GM12878 (cell line): ENCODE measurements around the gene RAB11A. TPM values are rescaled to one million over a fixed set of nuclear protein-coding genes. Genes with fewer than 3 reads are reported as not detected.

Source experiments
- ATAC-seq: fragments of 200-7000 bp; cut with Tn5 transposase; 3 replicates; pipeline ENCODE4 v1.9.1; 2020; ENCODE audit warnings: mild to moderate bottlenecking, moderate library complexity
- BruUV-seq: library from RNA; stranded (reverse); fragments of 400-500 nt; replicated peaks from 2 replicates; lab custom pipeline; 2021; lab: Mats Ljungman, UMichigan
- CTCF ChIA-PET: fragments of 300-600 bp; sonication (Branson Sonifier 250); formaldehyde crosslinking; extraction: SDS; loops from one replicate; lab custom pipeline; 2021; ENCODE audit warnings: inconsistent platforms; lab: Yijun Ruan, JAX
- POLR2A ChIA-PET: fragments of 350-600 bp; formaldehyde crosslinking; extraction: SDS; loops from one replicate; lab custom pipeline; 2021; ENCODE audit warnings: inconsistent platforms; lab: Charles Lee
- RAD21 ChIA-PET: fragments of 300-600 bp; sonication (Branson Sonifier 250); formaldehyde crosslinking; loops from one replicate; lab custom pipeline; 2023; ENCODE audit warnings: antibody characterized with exemption; ENCODE audit not compliant: unreplicated experiment; lab: Charles Lee
- SMC1A ChIA-PET: fragments of 300-600 bp; sonication (Branson Sonifier 250); formaldehyde crosslinking; loops from one replicate; lab custom pipeline; 2023; ENCODE audit not compliant: unreplicated experiment, uncharacterized antibody; lab: Charles Lee
- DNase-seq: peaks from one replicate; pipeline ENCODE4 v3.0.0-alpha.2; 2011; ENCODE audit warnings: low read depth, low spot score
- FAIRE-seq: peaks from 3 replicates; lab custom pipeline; 2011; peaks lifted over from hg19 to GRCh38; lab: Jason Lieb, UNC
- H2AFZ ChIP-seq: 2 replicates; pipeline ENCODE4 v1.6.0; 2011; ENCODE audit warnings: low read depth, low read length, control low read depth; ENCODE audit not compliant: control insufficient read depth
- H3K27ac ChIP-seq: 2 replicates; pipeline ENCODE4 v1.5.1; 2011; ENCODE audit warnings: control low read depth; ENCODE audit not compliant: control insufficient read depth, insufficient read depth
- H3K27me3 ChIP-seq, 2 experiments: replicated peaks in 1 of 2; 2 replicates each; pipeline versions ENCODE4 v1.6.0 to v1.6.1; 2011; ENCODE audit warnings: low read length in 1 of 2; ENCODE audit not compliant: control insufficient read depth in 2 of 2, insufficient read depth in 2 of 2
- H3K36me3 ChIP-seq, 2 experiments: 2 replicates each; pipeline ENCODE4 v1.5.1; 2011; ENCODE audit warnings: low read length in 1 of 2; ENCODE audit not compliant: control insufficient read depth in 2 of 2, insufficient read depth in 2 of 2
- H3K4me1 ChIP-seq: 2 replicates; pipeline ENCODE4 v1.6.1; 2011; ENCODE audit warnings: mild to moderate bottlenecking, low read length, moderate library complexity, mixed read lengths; ENCODE audit not compliant: control insufficient read depth, insufficient read depth
- H3K4me2 ChIP-seq: 2 replicates; pipeline ENCODE4 v1.6.0; 2011; ENCODE audit warnings: control low read depth; ENCODE audit not compliant: control insufficient read depth, insufficient read depth
- H3K4me3 ChIP-seq: fragments of 200-600 bp; sonication (generic); 2 replicates; pipeline ENCODE4 v1.5.1; 2016
- H3K79me2 ChIP-seq: 2 replicates; pipeline ENCODE4 v1.6.0; 2011; ENCODE audit warnings: low read length; ENCODE audit not compliant: control insufficient read depth, insufficient read depth
- H3K9ac ChIP-seq: 2 replicates; pipeline ENCODE4 v1.8.0; 2011; ENCODE audit warnings: low read length, control low read depth, mixed read lengths; ENCODE audit not compliant: control insufficient read depth, insufficient read depth
- H3K9me3 ChIP-seq: replicated peaks from 3 replicates; pipeline ENCODE4 v1.5.1; 2011; ENCODE audit warnings: mild to moderate bottlenecking, low read length; ENCODE audit not compliant: control insufficient read depth, insufficient read depth
- H4K20me1 ChIP-seq: 2 replicates; pipeline ENCODE4 v1.6.0; 2011; ENCODE audit not compliant: control insufficient read depth, insufficient read depth
- GATAD2B ChIP-seq: fragments of 450-650 bp; conservative IDR thresholded peaks from 2 replicates; pipeline ENCODE4 v1.6.1; 2017; ENCODE audit warnings: low read depth, mild to moderate bottlenecking, moderate library complexity
- HDAC6 ChIP-seq: fragments of 200-600 bp; sonication (generic); IDR thresholded peaks from one replicate; pipeline ENCODE4 v1.8.0; 2017; ENCODE audit warnings: antibody characterized with exemption; ENCODE audit not compliant: unreplicated experiment
- IRF5 ChIP-seq: fragments of 450-650 bp; IDR thresholded peaks from 2 replicates; pipeline ENCODE4 v1.6.1; 2017; ENCODE audit warnings: borderline replicate concordance
- KAT2A ChIP-seq: conservative IDR thresholded peaks from 2 replicates; pipeline ENCODE4 v1.6.1; 2011; ENCODE audit warnings: low read depth, low read length; ENCODE audit not compliant: control insufficient read depth
- KDM1A ChIP-seq: fragments of 200-600 bp; sonication (generic); IDR thresholded peaks from 2 replicates; pipeline ENCODE4 v1.6.1; 2016; ENCODE audit warnings: borderline replicate concordance
- MTA2 ChIP-seq: fragments of 450-650 bp; IDR thresholded peaks from 2 replicates; pipeline ENCODE4 v1.6.1; 2016; ENCODE audit warnings: low read depth, mild to moderate bottlenecking, moderate library complexity
- MYB ChIP-seq: fragments of 150-350 bp; IDR thresholded peaks from 2 replicates; pipeline ENCODE4 v1.6.1; 2014; ENCODE audit warnings: mild to moderate bottlenecking, low read depth, low read length, borderline replicate concordance
- NFXL1 ChIP-seq: fragments of 450-650 bp; IDR thresholded peaks from 2 replicates; pipeline ENCODE4 v1.6.1; 2017; ENCODE audit warnings: antibody characterized with exemption, mild to moderate bottlenecking, borderline replicate concordance
- NRF1 ChIP-seq: conservative IDR thresholded peaks from 2 replicates; pipeline ENCODE4 v1.6.1; 2011; ENCODE audit warnings: mild to moderate bottlenecking, low read depth, low read length, improper control_type of control experiment
- RAD51 ChIP-seq: fragments of 450-650 bp; IDR thresholded peaks from 2 replicates; pipeline ENCODE4 v1.6.1; 2016; ENCODE audit warnings: moderate library complexity, mild to moderate bottlenecking, inconsistent platforms
- SMC3 ChIP-seq: IDR thresholded peaks from 2 replicates; pipeline ENCODE4 v1.6.1; 2011; ENCODE audit warnings: low read length, improper control_type of control experiment, borderline replicate concordance
- ZNF207 ChIP-seq: fragments of 450-650 bp; IDR thresholded peaks from 2 replicates; pipeline ENCODE4 v1.6.1; 2014; ENCODE audit warnings: antibody characterized with exemption, mild to moderate bottlenecking, borderline replicate concordance
- ZNF384 ChIP-seq: IDR thresholded peaks from 2 replicates; pipeline ENCODE4 v1.6.1; 2012; ENCODE audit warnings: low read depth, mild to moderate bottlenecking, low read length, improper control_type of control experiment, borderline replicate concordance
- WGBS: methylation state at CpG from one replicate; pipeline ENCODE4 v1.1.6; 2016; ENCODE audit warnings: low lambda C conversion rate; ENCODE audit not compliant: insufficient replicate concordance, insufficient coverage; ENCODE audit errors: missing lambda C conversion rate; 5-methylcytosine and 5-hydroxymethylcytosine counted together
- in situ Hi-C: fragments of 300-500 bp; cut with MboI; formaldehyde crosslinking; loops from 9 replicates; pipeline ENCODE4 v1.14.3; 2018; ENCODE audit warnings: mixed read lengths
- intact Hi-C: fragments of 100-400 bp; cut with micrococcal nuclease; formaldehyde crosslinking; loops from one replicate; pipeline ENCODE4 v1.14.2; 2022; ENCODE audit not compliant: unreplicated experiment
- polyA plus RNA-seq, 11 experiments: library from polyadenylated mRNA; depleted of rRNA in 4 of 11; unstranded in 6 of 11; stranded (reverse) in 5 of 11; fragments of >200 nt; fragmentation: Nextera tagmentation in 4 of 11; fragmentation: Illumina TruSeq in 1 of 11; extraction: Ambion mirVana in 4 of 11; extraction: Trizol in 1 of 11; gene quantifications; 1 replicate in 1 of 11; 2 replicates in 10 of 11; pipeline versions ENCODE4 v1.2.1 to v1.2.3, GENCODE V29; 2011 to 2016; ENCODE audit warnings: inconsistent platforms in 2 of 11, missing spikeins in 2 of 11, low read depth in 1 of 11
- total RNA-seq, 4 experiments: library from RNA; depleted of rRNA in 3 of 4; stranded (reverse); fragments of >200 nt in 3 of 4; fragmentation: Illumina TruSeq in 1 of 4; extraction: Trizol in 1 of 4; gene quantifications; 2 replicates each; pipeline versions ENCODE4 v1.2.1 to v1.2.3, GENCODE V29; 2013 to 2021
- TF ChIP-seq, protein P1 (sequence below): IDR thresholded peaks from 2 replicates; pipeline ENCODE4 v1.6.1; 2012; ENCODE audit warnings: low read length, inconsistent platforms
- TF ChIP-seq, protein P2 (sequence below): fragments of 450-650 bp; IDR thresholded peaks from 2 replicates; pipeline ENCODE4 v1.6.1; 2018; ENCODE audit warnings: mild to moderate bottlenecking, low read depth, moderate library complexity; ENCODE audit not compliant: partially characterized antibody
- TF ChIP-seq, protein P3 (sequence below): IDR thresholded peaks from 2 replicates; pipeline ENCODE4 v1.6.1; 2011; ENCODE audit warnings: mild to moderate bottlenecking, low read depth, low read length, moderate library complexity; ENCODE audit not compliant: insufficient replicate concordance

Gene RAB11A
- total and polyA plus RNA-seq, 10 of the 15 experiments (the other 5 are each of a cell fraction or from before 2014, with no cell fraction given): 128 to 387 (median 224) TPM

DNA sequence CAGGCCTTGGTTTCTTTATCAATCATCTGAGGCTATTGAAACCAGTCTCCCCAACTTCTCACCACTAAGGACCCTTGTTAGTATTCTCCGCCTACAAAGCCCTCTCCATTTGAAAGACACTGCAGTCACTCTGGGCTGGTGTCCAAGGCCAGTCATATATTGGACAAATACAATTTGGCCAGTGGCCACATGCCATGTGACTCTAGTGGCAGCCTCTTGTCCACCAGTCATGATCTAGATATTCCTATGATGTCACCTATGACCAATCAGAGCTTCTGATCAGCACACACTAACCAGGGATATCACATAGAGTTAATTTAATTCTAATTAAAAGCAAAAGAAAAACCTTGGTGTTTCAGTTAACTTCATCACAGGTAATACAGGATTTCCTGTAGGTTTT is 68.2 kb downstream of the RAB11A start (continued):
- TF ChIP-seq, protein P1, sequence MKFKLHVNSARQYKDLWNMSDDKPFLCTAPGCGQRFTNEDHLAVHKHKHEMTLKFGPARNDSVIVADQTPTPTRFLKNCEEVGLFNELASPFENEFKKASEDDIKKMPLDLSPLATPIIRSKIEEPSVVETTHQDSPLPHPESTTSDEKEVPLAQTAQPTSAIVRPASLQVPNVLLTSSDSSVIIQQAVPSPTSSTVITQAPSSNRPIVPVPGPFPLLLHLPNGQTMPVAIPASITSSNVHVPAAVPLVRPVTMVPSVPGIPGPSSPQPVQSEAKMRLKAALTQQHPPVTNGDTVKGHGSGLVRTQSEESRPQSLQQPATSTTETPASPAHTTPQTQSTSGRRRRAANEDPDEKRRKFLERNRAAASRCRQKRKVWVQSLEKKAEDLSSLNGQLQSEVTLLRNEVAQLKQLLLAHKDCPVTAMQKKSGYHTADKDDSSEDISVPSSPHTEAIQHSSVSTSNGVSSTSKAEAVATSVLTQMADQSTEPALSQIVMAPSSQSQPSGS: no peak

GRCh38 chr15:65938604-65939003 is 69.3 kb downstream of the RAB11A start:
- H3K79me2 ChIP-seq: no peaks in the 10 kb centered on the region
- no peaks in the 10 kb centered on the region for H3K27me3 ChIP-seq
- ChIA-PET POLR2A (interaction anchor here (0.7 to 1.1 kb wide), 2 partner anchors 9 to 897 kb away, joined by 5 to 6 read pairs; no protein-coding TSS in a partner anchor), SMC1A (interaction anchor here (1.5 to 1.8 kb wide), 3 partner anchors 10 to 21 kb away, joined by 7 to 10 read pairs (median 7); no protein-coding TSS in a partner anchor), RAD21 (no interaction called here), CTCF (interaction anchor here (1.0 to 1.5 kb wide), 5 partner anchors 14 to 325 kb away, joined by 3 to 4 read pairs (median 3); no protein-coding TSS in a partner anchor)
- WGBS: 81% methylated on average over 4 of the region's 4 CpGs
- H3K4me3 ChIP-seq: no peak overlapping the region
- in situ Hi-C loops: no loop called here
- no peaks in the 10 kb centered on the region for H4K20me1 ChIP-seq
- H2AFZ ChIP-seq: no peak overlapping the region
- H3K9me3 ChIP-seq: no peaks in the 10 kb centered on the region
- DNase-seq (no peak), ATAC-seq (no peak), FAIRE-seq (no peak)
- no peak overlapping the region for H3K4me2 ChIP-seq
- H3K9ac ChIP-seq: no peak overlapping the region
- TF ChIP-seq ZNF207: no peak
- TF ChIP-seq ZNF384: no peak
- no peak for TF ChIP-seq MTA2
- TF ChIP-seq RAD51: no peak
- TF ChIP-seq KAT2A: no peak
- TF ChIP-seq GATAD2B: no peak
- no peak for TF ChIP-seq HDAC6
- no peak for TF ChIP-seq NRF1
- no peak for TF ChIP-seq NFXL1
- TF ChIP-seq, protein P2, sequence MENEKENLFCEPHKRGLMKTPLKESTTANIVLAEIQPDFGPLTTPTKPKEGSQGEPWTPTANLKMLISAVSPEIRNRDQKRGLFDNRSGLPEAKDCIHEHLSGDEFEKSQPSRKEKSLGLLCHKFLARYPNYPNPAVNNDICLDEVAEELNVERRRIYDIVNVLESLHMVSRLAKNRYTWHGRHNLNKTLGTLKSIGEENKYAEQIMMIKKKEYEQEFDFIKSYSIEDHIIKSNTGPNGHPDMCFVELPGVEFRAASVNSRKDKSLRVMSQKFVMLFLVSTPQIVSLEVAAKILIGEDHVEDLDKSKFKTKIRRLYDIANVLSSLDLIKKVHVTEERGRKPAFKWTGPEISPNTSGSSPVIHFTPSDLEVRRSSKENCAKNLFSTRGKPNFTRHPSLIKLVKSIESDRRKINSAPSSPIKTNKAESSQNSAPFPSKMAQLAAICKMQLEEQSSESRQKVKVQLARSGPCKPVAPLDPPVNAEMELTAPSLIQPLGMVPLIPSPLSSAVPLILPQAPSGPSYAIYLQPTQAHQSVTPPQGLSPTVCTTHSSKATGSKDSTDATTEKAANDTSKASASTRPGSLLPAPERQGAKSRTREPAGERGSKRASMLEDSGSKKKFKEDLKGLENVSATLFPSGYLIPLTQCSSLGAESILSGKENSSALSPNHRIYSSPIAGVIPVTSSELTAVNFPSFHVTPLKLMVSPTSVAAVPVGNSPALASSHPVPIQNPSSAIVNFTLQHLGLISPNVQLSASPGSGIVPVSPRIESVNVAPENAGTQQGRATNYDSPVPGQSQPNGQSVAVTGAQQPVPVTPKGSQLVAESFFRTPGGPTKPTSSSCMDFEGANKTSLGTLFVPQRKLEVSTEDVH: no peak
- TF ChIP-seq MYB: no peak
- TF ChIP-seq, protein P3, sequence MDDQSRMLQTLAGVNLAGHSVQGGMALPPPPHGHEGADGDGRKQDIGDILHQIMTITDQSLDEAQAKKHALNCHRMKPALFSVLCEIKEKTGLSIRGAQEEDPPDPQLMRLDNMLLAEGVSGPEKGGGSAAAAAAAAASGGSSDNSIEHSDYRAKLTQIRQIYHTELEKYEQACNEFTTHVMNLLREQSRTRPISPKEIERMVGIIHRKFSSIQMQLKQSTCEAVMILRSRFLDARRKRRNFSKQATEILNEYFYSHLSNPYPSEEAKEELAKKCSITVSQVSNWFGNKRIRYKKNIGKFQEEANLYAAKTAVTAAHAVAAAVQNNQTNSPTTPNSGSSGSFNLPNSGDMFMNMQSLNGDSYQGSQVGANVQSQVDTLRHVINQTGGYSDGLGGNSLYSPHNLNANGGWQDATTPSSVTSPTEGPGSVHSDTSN: no peak
- TF ChIP-seq KDM1A: no peak
- TF ChIP-seq SMC3: no peak
- no peak for TF ChIP-seq IRF5
- H3K36me3 ChIP-seq: no peaks in the 10 kb centered on the region
- intact Hi-C loops: no loop called here
- no peaks in the 10 kb centered on the region for H3K4me1 ChIP-seq
- BruUV-seq: no TSS peak
- no peak overlapping the region for H3K27ac ChIP-seq
